ENCODE results near the gene SGK2.

The SGK2 gene

DNA sequence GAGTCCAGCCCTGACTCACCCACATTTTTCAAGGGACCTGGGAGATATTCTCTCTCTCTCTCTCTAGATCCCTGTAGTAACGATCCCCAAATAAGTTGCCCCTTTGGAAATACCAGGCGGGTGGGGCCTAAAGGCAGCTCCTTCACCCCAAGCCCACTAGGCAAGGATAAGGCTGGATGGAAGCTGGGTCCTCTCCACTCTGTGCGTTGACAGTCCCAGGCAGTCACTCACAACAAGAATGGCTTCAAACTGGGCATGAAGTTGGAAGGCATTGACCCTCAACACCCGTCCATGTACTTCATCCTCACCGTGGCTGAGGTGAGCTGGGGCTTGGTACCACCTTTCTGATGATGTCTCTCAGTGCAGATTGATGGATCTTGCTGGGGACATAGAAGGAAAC is 29.8 kb upstream of the SGK2 start:
- TF ChIP-seq, protein P1, sequence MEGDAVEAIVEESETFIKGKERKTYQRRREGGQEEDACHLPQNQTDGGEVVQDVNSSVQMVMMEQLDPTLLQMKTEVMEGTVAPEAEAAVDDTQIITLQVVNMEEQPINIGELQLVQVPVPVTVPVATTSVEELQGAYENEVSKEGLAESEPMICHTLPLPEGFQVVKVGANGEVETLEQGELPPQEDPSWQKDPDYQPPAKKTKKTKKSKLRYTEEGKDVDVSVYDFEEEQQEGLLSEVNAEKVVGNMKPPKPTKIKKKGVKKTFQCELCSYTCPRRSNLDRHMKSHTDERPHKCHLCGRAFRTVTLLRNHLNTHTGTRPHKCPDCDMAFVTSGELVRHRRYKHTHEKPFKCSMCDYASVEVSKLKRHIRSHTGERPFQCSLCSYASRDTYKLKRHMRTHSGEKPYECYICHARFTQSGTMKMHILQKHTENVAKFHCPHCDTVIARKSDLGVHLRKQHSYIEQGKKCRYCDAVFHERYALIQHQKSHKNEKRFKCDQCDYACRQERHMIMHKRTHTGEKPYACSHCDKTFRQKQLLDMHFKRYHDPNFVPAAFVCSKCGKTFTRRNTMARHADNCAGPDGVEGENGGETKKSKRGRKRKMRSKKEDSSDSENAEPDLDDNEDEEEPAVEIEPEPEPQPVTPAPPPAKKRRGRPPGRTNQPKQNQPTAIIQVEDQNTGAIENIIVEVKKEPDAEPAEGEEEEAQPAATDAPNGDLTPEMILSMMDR (IDR thresholded peaks at IDR 0.05): no peak
- no peaks in the 10 kb centered on the region for H3K27me3 ChIP-seq
- no peak overlapping the region for H3K4me3 ChIP-seq (ENCODE audit: low read depth in 1 of 2, low read length in 1 of 2)
- no peaks in the 10 kb centered on the region for H3K4me1 ChIP-seq (ENCODE audit: control insufficient read depth in 1 of 2, insufficient read depth in 1 of 2, low read depth in 1 of 2, low read length in 1 of 2)
- H3K36me3 ChIP-seq: no peaks in the 10 kb centered on the region
- no peaks in the 10 kb centered on the region for H3K9me3 ChIP-seq
- no peak overlapping the region for H3K27ac ChIP-seq

DNA sequence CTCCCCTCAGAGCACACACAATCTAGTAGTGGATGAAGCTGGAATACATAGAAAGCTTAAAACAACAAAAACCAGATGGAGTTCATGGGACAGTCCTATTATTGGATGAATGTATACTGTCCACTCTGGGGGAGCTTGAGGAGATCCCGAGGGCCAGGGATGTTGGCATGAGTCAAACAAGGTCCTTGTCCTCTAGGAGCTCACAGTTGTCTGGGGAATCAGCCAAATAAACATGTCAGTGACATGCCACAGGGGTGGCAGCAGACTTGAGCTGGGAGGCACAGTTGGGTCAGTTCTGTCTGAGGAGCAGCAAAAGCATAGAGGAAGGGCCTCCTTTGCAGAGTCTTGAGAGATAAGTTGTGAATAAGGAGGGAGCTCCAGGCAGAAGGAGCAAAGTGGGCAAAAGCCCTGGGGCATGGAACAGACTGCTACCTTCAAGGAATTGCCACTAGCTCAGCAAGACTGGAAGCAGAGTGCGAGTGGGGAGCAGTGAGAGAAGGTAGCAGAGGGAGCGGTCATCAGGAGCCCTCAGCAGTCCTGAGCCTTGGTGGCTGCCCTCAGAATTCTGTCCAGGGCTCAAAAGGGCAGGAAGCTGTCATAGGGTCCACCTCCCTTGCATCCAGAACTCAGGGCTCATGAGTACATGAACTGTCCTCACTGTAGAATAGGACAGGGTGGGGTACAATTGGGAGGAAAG is 29.2 kb upstream of the SGK2 start:
- H3K36me3 ChIP-seq: no peaks in the 10 kb centered on the region
- no peaks in the 10 kb centered on the region for H3K4me1 ChIP-seq (ENCODE audit: control insufficient read depth in 1 of 2, insufficient read depth in 1 of 2, low read depth in 1 of 2, low read length in 1 of 2)
- TF ChIP-seq, protein P1 (IDR thresholded peaks at IDR 0.05): no peak

DNA sequence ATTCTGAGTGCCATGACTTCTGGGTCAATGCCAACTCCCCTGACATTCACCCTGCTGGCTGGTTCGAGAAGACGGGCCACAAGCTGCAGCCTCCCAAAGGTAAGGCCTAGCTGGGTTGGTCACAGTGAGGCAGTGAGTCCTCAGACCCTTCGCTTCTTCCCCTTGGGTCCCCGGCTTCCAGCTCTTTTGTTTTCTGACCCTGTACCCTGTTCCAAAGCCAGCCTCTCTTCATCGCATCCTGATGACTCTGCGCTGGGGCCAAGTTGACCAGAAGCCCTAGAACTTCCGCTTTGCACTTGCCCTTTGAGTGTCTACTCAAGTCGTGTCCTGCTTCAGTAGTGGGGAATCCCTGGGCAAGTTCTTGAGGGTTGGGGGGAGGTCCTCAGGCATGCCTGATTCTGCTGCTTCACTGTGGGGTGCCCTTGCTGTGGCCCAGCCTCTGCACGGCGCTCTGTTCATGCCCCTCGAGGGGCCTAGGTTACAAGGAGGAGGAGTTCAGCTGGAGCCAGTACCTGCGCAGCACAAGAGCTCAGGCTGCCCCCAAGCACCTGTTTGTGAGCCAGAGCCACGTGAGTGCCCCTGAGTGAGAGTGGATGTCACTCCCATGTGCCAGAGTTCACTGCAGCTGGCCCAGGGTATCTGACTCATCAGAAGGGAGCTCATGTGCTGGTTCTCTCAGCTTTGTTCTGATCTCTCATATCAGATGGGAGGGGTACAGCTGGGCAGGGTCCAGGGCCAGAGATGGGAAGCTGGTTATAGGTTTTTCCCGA is 28.3 kb upstream of the SGK2 start:
- Histone ChIP-seq H3K4me1 (ENCODE audit: control insufficient read depth in 1 of 2, insufficient read depth in 1 of 2, low read depth in 1 of 2, low read length in 1 of 2) (no peaks in the 10 kb centered on the region), H3K4me3 (ENCODE audit: low read depth in 1 of 2, low read length in 1 of 2) (no peak overlapping the region), H3K36me3 (peaks cover 3% of the 10 kb centered on the region), H3K27me3 (no peaks in the 10 kb centered on the region), H3K27ac (no peak overlapping the region), H3K9me3 (no peaks in the 10 kb centered on the region)
- TF ChIP-seq, protein P1 (IDR thresholded peaks at IDR 0.05): no peak

More for the DNA sequence above, 29.2 kb upstream of the SGK2 start:
- Histone ChIP-seq H3K9me3 (no peaks in the 10 kb centered on the region), H3K27me3 (no peaks in the 10 kb centered on the region), H3K4me3 (ENCODE audit: low read depth in 1 of 2, low read length in 1 of 2) (no peak overlapping the region), H3K27ac (no peak overlapping the region)

DNA sequence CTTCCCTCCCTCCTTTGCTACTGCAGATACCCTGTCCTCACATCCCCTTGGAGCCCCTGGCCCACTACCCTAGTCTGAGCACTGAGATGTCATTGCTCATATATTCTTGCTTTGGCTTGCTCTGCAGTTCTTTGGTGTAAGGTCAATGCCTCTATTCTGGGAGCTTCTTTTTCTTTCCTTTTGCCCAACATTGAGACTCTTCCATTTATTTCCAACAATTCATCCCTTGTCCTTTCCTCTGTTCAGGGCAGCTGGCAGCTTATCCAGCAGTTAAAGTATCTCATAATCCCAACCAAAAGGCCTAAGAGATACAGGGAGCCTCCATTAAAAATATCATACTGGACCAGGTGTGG is 27.8 kb upstream of the SGK2 start:
- Histone ChIP-seq H3K4me3 (ENCODE audit: low read depth in 1 of 2, low read length in 1 of 2) (no peak overlapping the region), H3K27me3 (no peaks in the 10 kb centered on the region), H3K4me1 (ENCODE audit: control insufficient read depth in 1 of 2, insufficient read depth in 1 of 2, low read depth in 1 of 2, low read length in 1 of 2) (no peaks in the 10 kb centered on the region), H3K27ac (no peak overlapping the region), H3K9me3 (no peaks in the 10 kb centered on the region), H3K36me3 (peaks cover 3% of the 10 kb centered on the region)
- TF ChIP-seq, protein P1 (IDR thresholded peaks at IDR 0.05): no peak

DNA sequence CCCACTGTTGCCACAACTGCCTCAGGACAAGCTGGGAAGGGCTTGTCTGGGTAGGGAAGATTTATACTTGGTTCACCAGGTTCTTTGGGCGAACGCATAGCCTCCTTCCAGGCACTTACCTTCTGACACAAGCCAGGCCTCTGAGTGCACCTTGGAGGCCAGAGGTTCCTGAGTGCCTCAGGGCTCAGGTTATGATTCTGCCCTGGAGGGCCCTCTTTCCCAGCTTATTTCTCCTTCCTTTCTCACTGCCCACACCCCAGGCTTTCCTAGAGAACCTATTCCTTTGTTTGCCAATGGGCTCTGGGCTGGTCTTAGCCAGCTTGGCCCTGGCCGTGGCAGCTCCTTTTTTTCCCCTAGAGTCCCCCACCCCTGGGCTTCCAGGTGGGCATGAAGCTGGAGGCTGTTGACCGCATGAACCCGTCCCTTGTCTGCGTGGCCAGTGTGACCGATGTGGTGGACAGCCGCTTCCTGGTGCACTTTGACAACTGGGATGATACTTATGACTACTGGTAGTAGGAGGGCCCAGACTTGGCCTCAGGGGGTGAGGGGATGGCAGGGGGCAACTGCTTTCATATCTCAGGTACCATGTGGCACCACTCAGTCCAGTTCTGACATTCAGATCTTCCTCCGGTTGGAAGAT is 26.3 kb upstream of the SGK2 start:
- H3K9me3 ChIP-seq: no peaks in the 10 kb centered on the region
- no peak overlapping the region for H3K4me3 ChIP-seq (ENCODE audit: low read depth in 1 of 2, low read length in 1 of 2)
- peaks cover 3% of the 10 kb centered on the region for H3K36me3 ChIP-seq
- no peaks in the 10 kb centered on the region for H3K27me3 ChIP-seq
- TF ChIP-seq, protein P1 (IDR thresholded peaks at IDR 0.05): no peak
- H3K4me1 ChIP-seq (ENCODE audit: control insufficient read depth in 1 of 2, insufficient read depth in 1 of 2, low read depth in 1 of 2, low read length in 1 of 2): peaks cover 10% of the 10 kb centered on the region in 2 experiments
- no peak overlapping the region for H3K27ac ChIP-seq

All from neutrophil (primary cell).